Measurements from ENCODE around the gene KATNIP.

Gene KATNIP

GRCh38 chr16:27528294-27528693 lies 21.6 kb upstream of the KATNIP start:
- no peak overlapping the region for H3K27ac ChIP-seq
- intact Hi-C loops (cut with DNase I; ENCODE audit: low total_unique reads) = no loop called here
- DNase-seq = no peak
- TF ChIP-seq, protein P1, sequence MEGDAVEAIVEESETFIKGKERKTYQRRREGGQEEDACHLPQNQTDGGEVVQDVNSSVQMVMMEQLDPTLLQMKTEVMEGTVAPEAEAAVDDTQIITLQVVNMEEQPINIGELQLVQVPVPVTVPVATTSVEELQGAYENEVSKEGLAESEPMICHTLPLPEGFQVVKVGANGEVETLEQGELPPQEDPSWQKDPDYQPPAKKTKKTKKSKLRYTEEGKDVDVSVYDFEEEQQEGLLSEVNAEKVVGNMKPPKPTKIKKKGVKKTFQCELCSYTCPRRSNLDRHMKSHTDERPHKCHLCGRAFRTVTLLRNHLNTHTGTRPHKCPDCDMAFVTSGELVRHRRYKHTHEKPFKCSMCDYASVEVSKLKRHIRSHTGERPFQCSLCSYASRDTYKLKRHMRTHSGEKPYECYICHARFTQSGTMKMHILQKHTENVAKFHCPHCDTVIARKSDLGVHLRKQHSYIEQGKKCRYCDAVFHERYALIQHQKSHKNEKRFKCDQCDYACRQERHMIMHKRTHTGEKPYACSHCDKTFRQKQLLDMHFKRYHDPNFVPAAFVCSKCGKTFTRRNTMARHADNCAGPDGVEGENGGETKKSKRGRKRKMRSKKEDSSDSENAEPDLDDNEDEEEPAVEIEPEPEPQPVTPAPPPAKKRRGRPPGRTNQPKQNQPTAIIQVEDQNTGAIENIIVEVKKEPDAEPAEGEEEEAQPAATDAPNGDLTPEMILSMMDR (IDR thresholded peaks at IDR 0.05) = no peak
- no peak overlapping the region for H3K4me3 ChIP-seq
- no peaks in the 10 kb centered on the region for H3K27me3 ChIP-seq
- H3K4me1 ChIP-seq = no peaks in the 10 kb centered on the region
- peaks cover 86 to 99% (median 98%) of the 10 kb centered on the region in 3 donors for H3K36me3 ChIP-seq
- peaks cover 0 to 7% (median 0%) of the 10 kb centered on the region in 3 donors for H3K9me3 ChIP-seq

GRCh38 chr16:27529962-27530361 lies 20.0 kb upstream of the KATNIP start:
- intact Hi-C loops (cut with DNase I; ENCODE audit: low total_unique reads) = no loop called here
- Histone ChIP-seq H3K27ac (no peak overlapping the region), H3K9me3 (peaks cover 0 to 7% (median 0%) of the 10 kb centered on the region in 3 donors), H3K4me1 (no peaks in the 10 kb centered on the region), H3K27me3 (no peaks in the 10 kb centered on the region), H3K4me3 (no peak overlapping the region), H3K36me3 (peaks cover 78 to 100% (median 97%) of the 10 kb centered on the region in 3 donors)
- TF ChIP-seq, protein P1 (IDR thresholded peaks at IDR 0.05) = no peak
- DNase-seq = no peak

DNA sequence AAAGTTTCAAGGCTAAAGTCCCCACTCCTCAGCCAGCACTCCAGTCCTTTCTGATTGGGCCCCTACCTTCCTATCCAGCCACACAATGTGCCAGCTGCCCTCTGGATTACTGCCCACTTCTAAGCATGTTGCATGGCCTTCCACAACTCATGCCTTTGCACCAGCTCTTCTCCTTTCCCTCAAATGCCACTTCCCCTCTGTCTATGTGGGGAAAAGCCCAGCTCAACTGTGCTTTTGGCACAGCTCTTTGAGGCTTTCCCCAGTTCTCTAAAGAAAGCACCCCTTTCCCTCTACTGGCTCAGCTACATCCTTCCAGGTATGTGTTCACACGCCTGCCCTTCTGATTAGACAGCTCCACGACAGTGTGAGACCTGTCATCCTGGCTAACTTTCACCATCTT lies 18.8 kb upstream of the KATNIP start:
- intact Hi-C loops (cut with DNase I; ENCODE audit: low total_unique reads) = no loop called here
- H3K27me3 ChIP-seq = no peaks in the 10 kb centered on the region
- no peaks in the 10 kb centered on the region for H3K4me1 ChIP-seq
- no peak for DNase-seq
- TF ChIP-seq, protein P1 (IDR thresholded peaks at IDR 0.05) = no peak
- peaks cover 78 to 100% (median 97%) of the 10 kb centered on the region in 3 donors for H3K36me3 ChIP-seq
- H3K9me3 ChIP-seq = no peaks in the 10 kb centered on the region
- no peak overlapping the region for H3K4me3 ChIP-seq
- H3K27ac ChIP-seq = no peak overlapping the region

GRCh38 chr16:27531826-27532800 lies 17.8 kb upstream of the KATNIP start:
- Histone ChIP-seq H3K4me3 (no peak overlapping the region), H3K9me3 (no peaks in the 10 kb centered on the region), H3K4me1 (no peaks in the 10 kb centered on the region), H3K36me3 (peaks cover 81 to 100% (median 97%) of the 10 kb centered on the region in 3 donors), H3K27ac (no peak overlapping the region), H3K27me3 (no peaks in the 10 kb centered on the region)
- DNase-seq = no peak
- intact Hi-C loops (cut with DNase I; ENCODE audit: low total_unique reads) = no loop called here
- TF ChIP-seq, protein P1 (IDR thresholded peaks at IDR 0.05) = no peak

DNA sequence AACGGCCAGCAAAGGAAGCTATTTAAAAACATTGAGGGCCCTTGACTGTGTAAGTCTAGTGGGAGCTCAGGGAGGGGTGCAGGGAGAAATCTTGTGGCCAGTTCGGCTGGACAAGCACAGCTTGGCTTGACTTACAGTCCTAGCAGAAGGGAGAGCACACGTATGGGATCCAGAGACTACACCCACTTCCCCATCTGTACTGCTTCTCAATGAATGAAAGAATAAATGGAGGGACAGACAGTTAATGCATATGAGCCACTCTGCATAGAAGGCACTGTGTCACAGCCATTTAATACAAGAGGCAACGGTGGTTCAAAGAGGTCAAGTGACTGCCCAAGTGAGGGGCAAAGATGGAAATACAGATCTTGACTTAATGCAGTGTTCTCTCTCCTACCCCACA lies 15.7 kb upstream of the KATNIP start:
- Histone ChIP-seq H3K27me3 (no peaks in the 10 kb centered on the region), H3K9me3 (no peaks in the 10 kb centered on the region), H3K27ac (no peak overlapping the region), H3K4me1 (no peaks in the 10 kb centered on the region), H3K36me3 (peaks cover 71 to 98% (median 92%) of the 10 kb centered on the region in 3 donors), H3K4me3 (no peak overlapping the region)
- intact Hi-C loops (cut with DNase I; ENCODE audit: low total_unique reads) = no loop called here
- TF ChIP-seq, protein P1 (IDR thresholded peaks at IDR 0.05) = no peak
- DNase-seq = no peak
